WTC11 (cell line): ENCODE measurements around the gene ARHGAP18. TPM values are rescaled to one million over a fixed set of nuclear protein-coding genes. Genes with fewer than 3 reads are reported as not detected.

ENCODE experiments used
- ATAC-seq: fragments of 200-7000 bp; cut with Tn5 transposase; 2 replicates; pipeline ENCODE4 v1.10.0; 2021; ENCODE audit warnings: mild to moderate bottlenecking, moderate library complexity
- CTCF ChIA-PET: fragments of 300-600 bp; sonication (Branson Sonifier 250); formaldehyde crosslinking; loops from one replicate; lab custom pipeline; 2021; ENCODE audit warnings: antibody characterized with exemption; lab: Charles Lee
- POLR2A ChIA-PET: fragments of 350-600 bp; sonication (Branson Sonifier 250); formaldehyde crosslinking; loops from one replicate; lab custom pipeline; 2021; ENCODE audit warnings: antibody characterized with exemption; lab: Charles Lee
- DNase-seq: peaks from one replicate; pipeline ENCODE4 v3.0.0; 2021; ENCODE audit warnings: low spot score
- H3K27ac Mint-ChIP-seq: 2 replicates; pipeline ENCODE4 v1.8.0; 2021; ENCODE audit warnings: mixed read lengths
- H3K27me3 Mint-ChIP-seq: 2 replicates; pipeline ENCODE4 v1.8.0; 2021; ENCODE audit warnings: low read depth, mild to moderate bottlenecking, moderate library complexity, mixed read lengths
- H3K36me3 Mint-ChIP-seq: 2 replicates; pipeline ENCODE4 v1.8.0; 2021; ENCODE audit warnings: mixed read lengths
- H3K4me1 Mint-ChIP-seq: 2 replicates; pipeline ENCODE4 v1.8.0; 2022; ENCODE audit warnings: mixed read lengths
- H3K4me3 Mint-ChIP-seq: 2 replicates; pipeline ENCODE4 v1.8.0; 2021; ENCODE audit warnings: mild to moderate bottlenecking, moderate library complexity, mixed read lengths
- H3K9me3 Mint-ChIP-seq: 2 replicates; pipeline ENCODE4 v1.8.0; 2021; ENCODE audit warnings: mixed read lengths
- ARID4B ChIP-seq: sonication (generic); formaldehyde crosslinking; IDR thresholded peaks from 2 replicates; pipeline ENCODE4 v1.8.0; 2023; ENCODE audit warnings: missing genetic modification reagents, mild to moderate bottlenecking, borderline replicate concordance
- CBFB ChIP-seq: sonication (generic); formaldehyde crosslinking; IDR thresholded peaks from 2 replicates; pipeline ENCODE4 v1.8.1; 2022; ENCODE audit warnings: mild to moderate bottlenecking, low read depth, missing genetic modification reagents
- E2F4 ChIP-seq: sonication (generic); formaldehyde crosslinking; IDR thresholded peaks from 2 replicates; pipeline ENCODE4 v1.8.1; 2022; ENCODE audit warnings: low read depth, mild to moderate bottlenecking, moderate library complexity, missing genetic modification reagents, borderline replicate concordance
- GABPB1 ChIP-seq: sonication (generic); formaldehyde crosslinking; IDR thresholded peaks from 2 replicates; pipeline ENCODE4 v1.8.1; 2023; ENCODE audit warnings: mild to moderate bottlenecking, missing genetic modification reagents
- KAT7 ChIP-seq: sonication (generic); formaldehyde crosslinking; IDR thresholded peaks from 2 replicates; pipeline ENCODE4 v1.8.1; 2023; ENCODE audit warnings: missing genetic modification reagents, mild to moderate bottlenecking, borderline replicate concordance
- NR2C2 ChIP-seq: sonication (generic); formaldehyde crosslinking; IDR thresholded peaks from 2 replicates; pipeline ENCODE4 v1.8.0; 2022; ENCODE audit warnings: mild to moderate bottlenecking, missing genetic modification reagents
- PRDM15 ChIP-seq: sonication (generic); formaldehyde crosslinking; IDR thresholded peaks from 2 replicates; pipeline ENCODE4 v1.8.0; 2022; ENCODE audit warnings: missing genetic modification reagents
- RORB ChIP-seq: fragments of 250-450 bp; sonication (Bioruptor Pico); IDR thresholded peaks from 2 replicates; pipeline ENCODE4 v1.9.0; 2021; ENCODE audit warnings: mild to moderate bottlenecking
- TCF7 ChIP-seq: sonication (generic); formaldehyde crosslinking; IDR thresholded peaks from 2 replicates; pipeline ENCODE4 v1.8.0; 2022; ENCODE audit warnings: mild to moderate bottlenecking, low read depth, missing genetic modification reagents, moderate library complexity
- total RNA-seq: library from RNA; stranded (reverse); gene quantifications from 3 replicates; pipeline ENCODE4 v1.2.3, GENCODE V29; 2021
- TF ChIP-seq, protein P1 (sequence below): sonication (generic); formaldehyde crosslinking; IDR thresholded peaks from 2 replicates; pipeline ENCODE4 v1.8.1; 2023; ENCODE audit warnings: mild to moderate bottlenecking, moderate library complexity, missing genetic modification reagents
- TF ChIP-seq, protein P2 (sequence below): sonication (generic); formaldehyde crosslinking; IDR thresholded peaks from 2 replicates; pipeline ENCODE4 v1.8.1; 2022; ENCODE audit warnings: low read depth, missing genetic modification reagents, borderline replicate concordance

The ARHGAP18 gene
- total RNA-seq, 1 experiment from 2014 or later = 4.6 TPM

GRCh38 chr6:129696028-129696418, 14.0 kb downstream of the ARHGAP18 start:
- CTCF ChIA-PET = interaction anchor here (0.6 to 1.4 kb wide), 3 partner anchors 14 to 79 kb away, joined by 3 to 5 read pairs (median 4); partner anchors contain the start of gene ARHGAP18
- POLR2A ChIA-PET = no interaction called here
- no peak overlapping the region for H3K27ac Mint-ChIP-seq

DNA sequence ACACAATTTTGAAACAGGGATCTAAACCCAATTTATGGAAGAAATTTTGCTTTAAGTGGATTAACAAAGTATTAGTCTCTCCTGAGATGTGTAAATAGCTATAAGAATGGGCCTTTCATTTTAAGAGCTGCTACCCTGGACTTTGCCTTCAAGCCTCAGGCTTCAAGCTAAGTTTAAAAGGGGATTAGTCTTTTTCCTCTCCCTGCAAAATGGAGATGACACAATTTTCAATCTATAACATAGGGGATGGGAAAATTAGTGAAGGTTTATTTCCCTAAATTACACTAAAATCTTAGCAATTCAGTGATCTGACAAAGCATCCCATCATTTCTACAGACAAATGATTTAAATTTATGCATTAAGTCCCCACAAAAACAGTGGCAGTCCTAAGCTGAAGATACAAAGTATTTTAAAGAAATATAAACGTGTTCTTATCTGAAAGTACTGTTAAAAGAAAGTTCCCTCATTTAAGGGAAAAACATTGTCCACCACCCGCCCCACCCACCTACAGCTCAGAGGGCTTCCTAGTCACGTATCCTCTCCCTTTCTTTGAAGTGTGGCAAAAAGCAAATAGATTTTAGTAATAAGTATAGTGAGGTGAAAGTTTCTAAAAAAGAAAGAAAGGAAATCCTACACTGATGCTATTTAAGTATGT, 14.5 kb downstream of the ARHGAP18 start:
- Mint-ChIP-seq H3K4me1 (peaks cover 33% of the 10 kb centered on the region), H3K27ac (no peak overlapping the region), H3K36me3 (no peaks in the 10 kb centered on the region), H3K4me3 (no peak overlapping the region), H3K27me3 (no peaks in the 10 kb centered on the region), H3K9me3 (no peaks in the 10 kb centered on the region)
- TF ChIP-seq, protein P1, sequence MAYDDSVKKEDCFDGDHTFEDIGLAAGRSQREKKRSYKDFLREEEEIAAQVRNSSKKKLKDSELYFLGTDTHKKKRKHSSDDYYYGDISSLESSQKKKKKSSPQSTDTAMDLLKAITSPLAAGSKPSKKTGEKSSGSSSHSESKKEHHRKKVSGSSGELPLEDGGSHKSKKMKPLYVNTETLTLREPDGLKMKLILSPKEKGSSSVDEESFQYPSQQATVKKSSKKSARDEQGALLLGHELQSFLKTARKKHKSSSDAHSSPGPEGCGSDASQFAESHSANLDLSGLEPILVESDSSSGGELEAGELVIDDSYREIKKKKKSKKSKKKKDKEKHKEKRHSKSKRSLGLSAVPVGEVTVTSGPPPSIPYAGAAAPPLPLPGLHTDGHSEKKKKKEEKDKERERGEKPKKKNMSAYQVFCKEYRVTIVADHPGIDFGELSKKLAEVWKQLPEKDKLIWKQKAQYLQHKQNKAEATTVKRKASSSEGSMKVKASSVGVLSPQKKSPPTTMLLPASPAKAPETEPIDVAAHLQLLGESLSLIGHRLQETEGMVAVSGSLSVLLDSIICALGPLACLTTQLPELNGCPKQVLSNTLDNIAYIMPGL (CRISPR knock-in tag) = no peak
- TF ChIP-seq E2F4 (CRISPR knock-in tag) (no peak), NR2C2 (CRISPR knock-in tag) (no peak), ARID4B (CRISPR knock-in tag) (no peak), PRDM15 (CRISPR knock-in tag) (no peak)
- ATAC-seq (no peak), DNase-seq (no peak)
- POLR2A ChIA-PET = no interaction called here
- CTCF ChIA-PET = interaction anchor here (1.4 kb wide), 1 partner anchor 15 kb away, joined by 3 read pairs; the partner anchor contains the start of gene ARHGAP18

More at GRCh38 chr6:129696028-129696418, 14.0 kb downstream of the ARHGAP18 start:
- Mint-ChIP-seq H3K36me3 (no peaks in the 10 kb centered on the region), H3K4me3 (no peak overlapping the region), H3K4me1 (peaks cover 30% of the 10 kb centered on the region), H3K27me3 (no peaks in the 10 kb centered on the region), H3K9me3 (no peaks in the 10 kb centered on the region)
- TF ChIP-seq GABPB1 (CRISPR knock-in tag) (no peak), CBFB (CRISPR knock-in tag) (no peak), KAT7 (no peak), TCF7 (CRISPR knock-in tag) (no peak)
- no peak for ATAC-seq
- no peak for DNase-seq

GRCh38 chr6:129694036-129694435, 15.9 kb downstream of the ARHGAP18 start:
- no peaks in the 10 kb centered on the region for H3K9me3 Mint-ChIP-seq
- POLR2A ChIA-PET = no interaction called here
- H3K4me3 Mint-ChIP-seq = no peak overlapping the region
- no peak for ATAC-seq
- no peak for DNase-seq
- no peak overlapping the region for H3K27ac Mint-ChIP-seq
- CTCF ChIA-PET = interaction anchor here (0.6 kb wide), 1 partner anchor 82 kb away, joined by 3 read pairs; no protein-coding TSS in a partner anchor
- no peaks in the 10 kb centered on the region for H3K27me3 Mint-ChIP-seq
- no peaks in the 10 kb centered on the region for H3K36me3 Mint-ChIP-seq
- TF ChIP-seq, protein P2, sequence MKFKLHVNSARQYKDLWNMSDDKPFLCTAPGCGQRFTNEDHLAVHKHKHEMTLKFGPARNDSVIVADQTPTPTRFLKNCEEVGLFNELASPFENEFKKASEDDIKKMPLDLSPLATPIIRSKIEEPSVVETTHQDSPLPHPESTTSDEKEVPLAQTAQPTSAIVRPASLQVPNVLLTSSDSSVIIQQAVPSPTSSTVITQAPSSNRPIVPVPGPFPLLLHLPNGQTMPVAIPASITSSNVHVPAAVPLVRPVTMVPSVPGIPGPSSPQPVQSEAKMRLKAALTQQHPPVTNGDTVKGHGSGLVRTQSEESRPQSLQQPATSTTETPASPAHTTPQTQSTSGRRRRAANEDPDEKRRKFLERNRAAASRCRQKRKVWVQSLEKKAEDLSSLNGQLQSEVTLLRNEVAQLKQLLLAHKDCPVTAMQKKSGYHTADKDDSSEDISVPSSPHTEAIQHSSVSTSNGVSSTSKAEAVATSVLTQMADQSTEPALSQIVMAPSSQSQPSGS = no peak
- peak; percentile 49 for TF ChIP-seq GABPB1 (CRISPR knock-in tag)
- no peak for TF ChIP-seq RORB (CRISPR knock-in tag)
- peaks cover 45% of the 10 kb centered on the region for H3K4me1 Mint-ChIP-seq
